HG02973 (cell line): ENCODE results near the gene NADK.

Experiments used
- ATAC-seq: cut with Tn5 transposase; IDR thresholded peaks from one replicate; pipeline ENCODE4 v1.9.1; 2021; ENCODE audit warnings: moderate library complexity; ENCODE audit not compliant: unreplicated experiment

NADK gene

DNA sequence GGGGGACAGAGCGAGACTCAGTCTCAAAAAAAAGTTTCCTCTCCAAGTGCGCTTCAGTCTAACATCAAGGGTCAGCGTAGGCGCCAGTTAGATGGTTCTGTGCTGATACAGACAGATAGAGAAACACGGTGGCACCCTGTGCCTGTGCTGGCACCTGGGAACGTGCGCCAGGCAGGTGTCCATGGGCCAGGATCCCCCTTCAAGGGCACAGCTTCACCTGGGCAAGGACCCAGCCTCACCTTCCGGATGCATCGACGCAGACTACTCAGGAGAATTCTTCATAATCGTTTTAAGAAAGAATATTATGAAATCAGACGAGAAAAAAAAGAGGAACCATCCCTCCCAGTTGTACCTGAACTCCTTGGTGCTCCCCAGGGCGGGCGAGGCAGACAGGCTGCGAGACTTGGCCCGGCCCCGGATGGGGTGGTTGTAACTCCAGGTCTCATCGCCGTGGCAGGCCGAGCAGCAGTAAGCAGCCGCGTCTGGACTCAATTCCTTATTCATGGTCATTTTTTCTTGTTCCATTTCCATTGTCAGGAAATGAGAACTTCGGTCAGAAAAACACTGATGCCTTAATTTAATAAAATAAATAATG, 13.3 kb downstream of the NADK start:
- ATAC-seq = no peak

- no peak for ATAC-seq
Observed at GRCh38 chr1:1763657-1764621, 14.3 kb downstream of the NADK start.

DNA sequence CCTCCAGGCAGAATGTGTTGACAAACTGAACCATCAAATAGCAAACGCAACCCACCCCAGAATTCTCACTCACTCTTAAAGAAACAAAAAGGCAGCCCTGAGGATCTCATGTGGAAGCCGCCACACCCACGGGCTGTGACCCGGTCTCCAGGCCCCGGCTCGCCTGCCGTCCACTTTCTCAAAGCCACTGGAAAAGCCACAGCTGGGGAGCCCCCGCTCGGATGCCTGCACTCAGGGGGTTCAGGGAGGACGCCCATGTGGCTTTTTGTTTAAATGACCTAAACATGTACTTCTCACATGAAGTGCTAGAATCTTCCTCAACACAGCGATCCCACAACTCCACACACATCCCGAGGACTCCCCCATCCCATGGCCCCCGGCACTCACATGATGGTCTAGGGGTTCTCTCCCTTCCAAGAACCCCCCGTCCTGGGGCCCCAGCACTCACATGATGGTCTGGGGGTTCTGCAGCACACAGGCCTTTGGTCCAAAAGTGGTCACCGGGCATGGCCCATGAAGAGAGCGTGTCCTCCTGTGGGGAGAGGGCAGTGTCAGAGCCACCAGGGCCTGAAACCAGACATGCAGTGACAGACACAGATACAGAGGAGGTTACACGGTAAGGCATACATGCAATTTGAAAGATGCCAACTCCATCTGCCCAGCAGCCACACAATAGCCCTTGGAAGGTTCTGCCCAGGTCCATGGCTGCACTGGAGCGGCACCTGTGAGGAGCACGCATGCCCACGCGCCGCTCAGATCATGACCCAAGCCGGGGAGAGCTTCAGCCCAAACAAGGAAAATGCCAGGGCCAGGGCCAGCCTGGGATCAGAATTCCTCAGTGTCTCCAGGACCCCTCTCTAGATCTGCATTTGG, 16.5 kb downstream of the NADK start:
- ATAC-seq = no peak

- no peak for ATAC-seq
Observed at GRCh38 chr1:1760715-1761114, 17.6 kb downstream of the NADK start.

GRCh38 chr1:1760345-1760650, 18.0 kb downstream of the NADK start:
- no peak for ATAC-seq

- ATAC-seq = no peak
Observed at GRCh38 chr1:1759456-1760344, 18.6 kb downstream of the NADK start.

DNA sequence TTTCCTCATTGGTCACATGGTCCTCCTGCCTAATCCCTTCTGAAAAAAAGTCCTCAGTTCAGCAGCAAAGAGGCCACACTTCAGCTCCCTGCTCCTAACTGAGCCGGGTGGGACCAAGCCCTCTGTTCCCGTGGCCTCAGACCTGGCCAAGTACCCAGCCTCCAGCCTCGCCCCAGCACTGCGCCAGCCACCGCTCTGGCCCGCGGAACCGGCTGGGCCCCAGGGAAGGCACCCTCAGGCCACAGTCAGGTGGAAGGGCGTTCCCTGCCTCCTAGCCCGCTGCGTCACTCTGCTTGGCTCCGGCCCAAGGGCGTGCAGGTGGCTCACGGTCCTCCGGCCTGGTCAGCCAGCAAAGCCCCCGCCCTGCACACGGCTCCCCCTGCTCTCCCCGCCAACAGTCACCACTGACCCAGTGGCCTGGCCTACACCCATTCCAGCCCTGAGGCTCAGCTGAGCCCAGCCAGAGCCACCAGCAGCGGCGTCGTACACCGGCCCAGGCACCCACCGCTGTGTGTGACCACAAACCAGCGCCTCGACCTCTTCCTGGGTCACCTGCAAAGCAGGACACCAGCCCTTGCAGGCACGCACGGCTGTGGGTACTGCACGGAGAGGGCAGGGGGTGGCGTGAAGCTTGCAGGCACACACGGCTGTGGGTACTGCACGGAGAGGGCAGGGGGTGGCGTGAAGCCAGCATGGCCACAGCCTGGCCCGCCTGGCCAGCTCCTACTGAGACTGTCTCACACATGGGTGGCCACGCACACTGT, 19.4 kb downstream of the NADK start:
- no peak for ATAC-seq

GRCh38 chr1:1758059-1758621, 20.1 kb downstream of the NADK start:
- ATAC-seq = no peak

GRCh38 chr1:1757422-1758058, 20.7 kb downstream of the NADK start:
- ATAC-seq = no peak

- ATAC-seq = no peak
Observed at GRCh38 chr1:1756661-1757421, 21.4 kb downstream of the NADK start.

GRCh38 chr1:1755852-1756251, 22.4 kb downstream of the NADK start:
- ATAC-seq = no peak

- ATAC-seq = no peak
Observed at GRCh38 chr1:1755426-1755825, 22.8 kb downstream of the NADK start.

GRCh38 chr1:1754051-1754815, 24.0 kb downstream of the NADK start:
- ATAC-seq = no peak

GRCh38 chr1:1753607-1754005, 24.7 kb downstream of the NADK start:
- no peak for ATAC-seq

GRCh38 chr1:1752636-1753606, 25.3 kb downstream of the NADK start:
- ATAC-seq = no peak

DNA sequence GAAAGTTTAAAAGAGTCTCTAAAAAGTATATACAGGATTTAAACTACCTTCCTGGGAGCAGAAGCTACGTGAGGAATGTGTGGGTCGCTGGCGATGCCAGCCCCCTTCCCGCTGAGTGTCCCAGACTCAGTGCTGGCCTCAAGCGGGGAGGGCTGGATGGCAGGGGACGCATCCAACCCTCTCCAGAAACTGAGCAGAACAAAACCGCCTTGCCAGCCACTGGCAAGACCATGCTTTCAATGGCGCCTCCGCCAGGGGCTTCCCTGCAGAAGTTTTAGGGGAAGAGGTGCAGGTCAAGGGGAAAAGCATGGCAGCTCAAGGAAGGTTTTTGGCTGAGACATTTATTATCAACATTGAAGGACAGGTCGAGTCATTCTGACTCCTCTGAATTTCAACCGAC, 26.1 kb downstream of the NADK start:
- ATAC-seq = no peak
